ENCODE results near the gene DDO. TPM values are rescaled to one million over a fixed set of nuclear protein-coding genes. Genes with fewer than 3 reads are reported as not detected.

DDO gene
- total RNA-seq, 1 experiment from 2014 or later = 1.6 TPM

DNA sequence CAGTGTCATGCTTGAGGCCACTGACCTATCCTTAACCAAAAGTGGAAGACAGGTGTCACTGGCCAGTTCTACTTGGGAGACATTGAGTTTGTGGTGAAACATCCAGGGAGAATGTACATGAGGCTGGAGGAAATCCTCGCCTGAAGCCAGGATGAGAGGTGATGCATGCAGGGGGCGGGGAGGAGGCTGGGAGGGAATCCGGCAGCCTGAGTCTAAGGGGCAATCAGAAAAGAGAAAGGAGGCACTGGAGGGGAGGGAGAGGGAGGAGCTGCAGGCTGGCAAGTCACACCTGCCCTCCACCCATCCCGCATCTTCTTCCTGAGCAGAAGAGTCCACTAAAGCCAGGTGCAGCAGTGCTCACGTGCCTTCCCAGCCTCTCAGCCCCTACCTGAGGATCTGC is 14.9 kb upstream of the DDO start:
- Mint-ChIP-seq H3K4me1 (ENCODE audit: low read depth, unreplicated experiment) (peaks cover 13% of the 10 kb centered on the region), H3K9me3 (ENCODE audit: low read depth, unreplicated experiment) (no peaks in the 10 kb centered on the region), H3K36me3 (ENCODE audit: insufficient read depth, unreplicated experiment) (no peaks in the 10 kb centered on the region), H3K4me3 (ENCODE audit: low read depth, unreplicated experiment) (no peak overlapping the region), H3K27me3 (ENCODE audit: unreplicated experiment) (peaks cover 39% of the 10 kb centered on the region), H3K27ac (ENCODE audit: unreplicated experiment) (no peak overlapping the region)
- no peak for DNase-seq
- CTCF ChIA-PET = no interaction called here
- no TSS peak for BruUV-seq (replicated peaks)
- TF ChIP-seq, protein P1, sequence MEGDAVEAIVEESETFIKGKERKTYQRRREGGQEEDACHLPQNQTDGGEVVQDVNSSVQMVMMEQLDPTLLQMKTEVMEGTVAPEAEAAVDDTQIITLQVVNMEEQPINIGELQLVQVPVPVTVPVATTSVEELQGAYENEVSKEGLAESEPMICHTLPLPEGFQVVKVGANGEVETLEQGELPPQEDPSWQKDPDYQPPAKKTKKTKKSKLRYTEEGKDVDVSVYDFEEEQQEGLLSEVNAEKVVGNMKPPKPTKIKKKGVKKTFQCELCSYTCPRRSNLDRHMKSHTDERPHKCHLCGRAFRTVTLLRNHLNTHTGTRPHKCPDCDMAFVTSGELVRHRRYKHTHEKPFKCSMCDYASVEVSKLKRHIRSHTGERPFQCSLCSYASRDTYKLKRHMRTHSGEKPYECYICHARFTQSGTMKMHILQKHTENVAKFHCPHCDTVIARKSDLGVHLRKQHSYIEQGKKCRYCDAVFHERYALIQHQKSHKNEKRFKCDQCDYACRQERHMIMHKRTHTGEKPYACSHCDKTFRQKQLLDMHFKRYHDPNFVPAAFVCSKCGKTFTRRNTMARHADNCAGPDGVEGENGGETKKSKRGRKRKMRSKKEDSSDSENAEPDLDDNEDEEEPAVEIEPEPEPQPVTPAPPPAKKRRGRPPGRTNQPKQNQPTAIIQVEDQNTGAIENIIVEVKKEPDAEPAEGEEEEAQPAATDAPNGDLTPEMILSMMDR (IDR thresholded peaks at IDR 0.05; ENCODE audit: unreplicated experiment) = no peak
- intact Hi-C loops (cut with micrococcal nuclease; ENCODE audit: unreplicated experiment) = no loop called here

DNA sequence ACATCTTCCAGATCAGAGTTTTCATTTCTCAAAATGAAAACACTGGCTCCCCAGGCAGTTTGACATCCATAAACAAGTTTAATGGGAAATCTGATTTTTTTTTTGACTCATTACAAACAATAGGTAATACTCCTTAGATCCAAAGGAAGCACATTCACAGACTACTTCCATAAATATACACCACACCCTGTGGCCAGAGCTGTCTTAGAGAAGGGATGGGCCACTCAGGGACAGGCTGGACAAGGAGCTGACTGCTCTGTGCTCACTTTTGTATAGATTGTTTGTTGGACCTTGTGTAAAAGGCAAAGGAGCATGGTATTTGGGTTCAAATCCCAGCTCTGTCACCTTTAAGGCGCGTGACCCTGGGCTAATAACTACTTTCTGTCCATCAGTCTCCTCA is 12.8 kb upstream of the DDO start:
- DNase-seq = no peak
- CTCF ChIA-PET = interaction anchor here (0.7 kb wide), 1 partner anchor 67 kb away, joined by 3 read pairs; no protein-coding TSS in a partner anchor
- no peak overlapping the region for H3K4me3 Mint-ChIP-seq (ENCODE audit: low read depth, unreplicated experiment)
- intact Hi-C loops (cut with micrococcal nuclease; ENCODE audit: unreplicated experiment) = no loop called here
- H3K27me3 Mint-ChIP-seq (ENCODE audit: unreplicated experiment) = peaks cover 60% of the 10 kb centered on the region
- no peaks in the 10 kb centered on the region for H3K9me3 Mint-ChIP-seq (ENCODE audit: low read depth, unreplicated experiment)
- H3K27ac Mint-ChIP-seq (ENCODE audit: unreplicated experiment) = no peak overlapping the region
- no TSS peak for BruUV-seq (replicated peaks)
- H3K36me3 Mint-ChIP-seq (ENCODE audit: insufficient read depth, unreplicated experiment) = no peaks in the 10 kb centered on the region
- TF ChIP-seq, protein P1 (IDR thresholded peaks at IDR 0.05; ENCODE audit: unreplicated experiment) = no peak
- peaks cover 13% of the 10 kb centered on the region for H3K4me1 Mint-ChIP-seq (ENCODE audit: low read depth, unreplicated experiment)

DNA sequence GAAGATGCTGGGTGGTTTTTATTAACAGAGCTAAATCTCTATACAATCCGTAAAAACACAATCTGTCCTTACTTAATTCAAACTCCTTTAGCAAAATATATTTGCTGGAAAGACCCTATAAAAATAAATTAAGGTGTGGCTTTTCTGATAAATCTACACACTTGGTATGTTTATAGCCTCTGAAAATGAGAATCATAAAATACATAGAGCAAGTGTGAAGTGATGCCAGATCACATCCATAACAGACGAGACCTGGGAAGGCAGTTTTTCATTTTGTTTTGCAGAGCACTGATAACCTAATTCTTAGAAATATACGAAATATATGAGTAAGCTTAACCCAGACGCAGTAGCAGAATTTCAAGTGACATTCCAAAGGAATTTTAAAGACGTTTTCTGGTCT is 10.4 kb upstream of the DDO start:
- H3K27me3 Mint-ChIP-seq (ENCODE audit: unreplicated experiment) = peaks cover 74% of the 10 kb centered on the region
- H3K4me1 Mint-ChIP-seq (ENCODE audit: low read depth, unreplicated experiment) = no peaks in the 10 kb centered on the region
- TF ChIP-seq, protein P1 (IDR thresholded peaks at IDR 0.05; ENCODE audit: unreplicated experiment) = no peak
- H3K4me3 Mint-ChIP-seq (ENCODE audit: low read depth, unreplicated experiment) = no peak overlapping the region
- intact Hi-C loops (cut with micrococcal nuclease; ENCODE audit: unreplicated experiment) = no loop called here
- no peaks in the 10 kb centered on the region for H3K9me3 Mint-ChIP-seq (ENCODE audit: low read depth, unreplicated experiment)
- DNase-seq = no peak
- H3K36me3 Mint-ChIP-seq (ENCODE audit: insufficient read depth, unreplicated experiment) = no peaks in the 10 kb centered on the region
- BruUV-seq (replicated peaks) = no TSS peak
- H3K27ac Mint-ChIP-seq (ENCODE audit: unreplicated experiment) = no peak overlapping the region
- CTCF ChIA-PET = no interaction called here

DNA sequence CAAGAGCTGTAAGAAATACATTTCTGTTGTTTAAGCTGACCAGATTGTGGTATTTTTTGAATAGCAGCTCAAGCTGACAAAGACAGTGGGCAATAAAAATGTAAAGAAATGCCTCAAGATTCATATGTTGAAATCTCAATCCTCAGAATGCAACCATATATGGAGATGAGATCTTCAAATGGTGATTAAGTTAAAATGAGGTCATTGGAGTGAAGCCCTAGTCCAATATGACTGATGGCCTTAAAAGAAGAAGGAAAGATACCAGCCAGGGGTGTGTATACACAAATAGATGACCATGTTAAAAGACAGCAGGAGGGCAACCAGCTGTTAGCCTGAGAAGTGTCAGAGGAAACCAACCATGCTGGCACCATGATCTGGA is 7.1 kb upstream of the DDO start:
- Mint-ChIP-seq H3K36me3 (ENCODE audit: insufficient read depth, unreplicated experiment) (no peaks in the 10 kb centered on the region), H3K27me3 (ENCODE audit: unreplicated experiment) (peaks cover 56% of the 10 kb centered on the region), H3K9me3 (ENCODE audit: low read depth, unreplicated experiment) (no peaks in the 10 kb centered on the region), H3K27ac (ENCODE audit: unreplicated experiment) (no peak overlapping the region), H3K4me1 (ENCODE audit: low read depth, unreplicated experiment) (no peaks in the 10 kb centered on the region), H3K4me3 (ENCODE audit: low read depth, unreplicated experiment) (no peak overlapping the region)
- CTCF ChIA-PET = interaction anchor here (0.5 kb wide), 1 partner anchor 321 kb away, joined by 8 read pairs; no protein-coding TSS in a partner anchor
- no TSS peak for BruUV-seq (replicated peaks)
- intact Hi-C loops (cut with micrococcal nuclease; ENCODE audit: unreplicated experiment) = no loop called here
- TF ChIP-seq, protein P1 (IDR thresholded peaks at IDR 0.05; ENCODE audit: unreplicated experiment) = no peak
- no peak for DNase-seq

All from Calu3 (cell line).